CD14-positive monocyte (primary cell): ENCODE results near the gene ZNF367. TPM values are rescaled to one million over a fixed set of nuclear protein-coding genes. Genes with fewer than 3 reads are reported as not detected.

Experiments used
- DNase-seq, 3 donors: peaks; one replicate each; pipeline ENCODE4 v3.0.0-alpha.2; 2011 to 2022
- H2AFZ ChIP-seq: 2 replicates; pipeline ENCODE4 v1.6.0; 2012; ENCODE audit warnings: mild to moderate bottlenecking, low read depth, low read length, inconsistent platforms; ENCODE audit not compliant: insufficient read depth, poor library complexity, severe bottlenecking
- H3K27ac ChIP-seq, 2 donors: 1 replicate in 1 of 2; 2 replicates in 1 of 2; pipeline ENCODE4 v1.5.1; 2012 to 2013; ENCODE audit warnings: low read length in 2 of 2, control low read depth in 1 of 2, inconsistent platforms in 1 of 2, low read depth in 1 of 2, mild to moderate bottlenecking in 1 of 2
- H3K27me3 ChIP-seq, 2 donors: one replicate each; pipeline versions ENCODE4 v1.6.0 to v1.6.1; 2011 to 2013; ENCODE audit warnings: low read length in 2 of 2; ENCODE audit not compliant: control insufficient read depth in 2 of 2, insufficient read depth in 2 of 2
- H3K36me3 ChIP-seq, 2 donors: replicated peaks in 1 of 2; 1 replicate in 1 of 2; 2 replicates in 1 of 2; pipeline versions ENCODE4 v1.5.1 to v1.6.1; 2012 to 2013; ENCODE audit warnings: low read length in 2 of 2, control low read depth in 1 of 2, inconsistent platforms in 1 of 2, mild to moderate bottlenecking in 1 of 2; ENCODE audit not compliant: insufficient read depth in 2 of 2, control insufficient read depth in 1 of 2
- H3K4me1 ChIP-seq, 2 donors: 1 replicate in 1 of 2; 2 replicates in 1 of 2; pipeline versions ENCODE4 v1.5.1 to v1.6.1; 2012 to 2013; ENCODE audit warnings: low read length in 2 of 2, control low read depth in 1 of 2, inconsistent platforms in 1 of 2, mild to moderate bottlenecking in 1 of 2, moderate library complexity in 1 of 2; ENCODE audit not compliant: insufficient read depth in 2 of 2, control insufficient read depth in 1 of 2
- H3K4me2 ChIP-seq: replicated peaks from 2 replicates; pipeline ENCODE3; 2012; ENCODE audit warnings: low read length, moderate library complexity, mild to moderate bottlenecking; ENCODE audit not compliant: poor library complexity, severe bottlenecking; ENCODE audit errors: extremely low read depth
- H3K4me3 ChIP-seq, 3 experiments: fragments of 200-600 bp in 1 of 3; sonication (generic) in 1 of 3; replicated peaks in 1 of 3; 1 replicate in 2 of 3; 2 replicates in 1 of 3; pipeline ENCODE4 v1.5.1; 2011 to 2013; ENCODE audit warnings: low read length in 3 of 3, mild to moderate bottlenecking in 3 of 3, control low read depth in 2 of 3, low read depth in 2 of 3, inconsistent platforms in 1 of 3, moderate library complexity in 1 of 3
- H3K79me2 ChIP-seq: 2 replicates; pipeline ENCODE4 v1.6.0; 2012; ENCODE audit warnings: mild to moderate bottlenecking, control low read depth, inconsistent platforms, low read length, moderate library complexity; ENCODE audit not compliant: insufficient read depth
- H3K9ac ChIP-seq: 2 replicates; pipeline ENCODE4 v1.6.0; 2017; ENCODE audit warnings: low read length, mild to moderate bottlenecking; ENCODE audit not compliant: insufficient read depth, poor library complexity, severe bottlenecking
- H3K9me3 ChIP-seq, 2 donors: replicated peaks in 1 of 2; 1 replicate in 1 of 2; 2 replicates in 1 of 2; pipeline versions ENCODE4 v1.5.1 to v1.6.1; 2012 to 2013; ENCODE audit warnings: low read length in 2 of 2, control low read depth in 1 of 2; ENCODE audit not compliant: control insufficient read depth in 1 of 2, insufficient read depth in 1 of 2
- H4K20me1 ChIP-seq: 2 replicates; pipeline ENCODE4 v1.6.0; 2012; ENCODE audit warnings: mild to moderate bottlenecking, low read length, control low read depth, moderate library complexity; ENCODE audit not compliant: insufficient read depth
- H3K27ac Mint-ChIP-seq, 7 donors: one replicate each; pipeline ENCODE4 v1.8.0; 2020; ENCODE audit warnings: mild to moderate bottlenecking in 7 of 7, mixed read lengths in 7 of 7, moderate library complexity in 6 of 7, inconsistent platforms in 2 of 7
- H3K27me3 Mint-ChIP-seq, 3 donors: one replicate each; pipeline ENCODE4 v1.8.0; 2021 to 2022; ENCODE audit warnings: low read depth in 3 of 3, mild to moderate bottlenecking in 3 of 3, mixed read lengths in 3 of 3, moderate library complexity in 3 of 3, inconsistent platforms in 1 of 3
- H3K36me3 Mint-ChIP-seq, 2 donors: one replicate each; pipeline ENCODE4 v1.8.0; 2020; ENCODE audit warnings: mixed read lengths in 2 of 2, inconsistent platforms in 1 of 2, mild to moderate bottlenecking in 1 of 2
- H3K4me1 Mint-ChIP-seq: one replicate; pipeline ENCODE4 v1.8.0; 2020; ENCODE audit warnings: mild to moderate bottlenecking, mixed read lengths
- H3K4me3 Mint-ChIP-seq, 2 donors: one replicate each; pipeline ENCODE4 v1.8.0; 2020; ENCODE audit warnings: mild to moderate bottlenecking in 2 of 2, mixed read lengths in 2 of 2, moderate library complexity in 1 of 2
- H3K9me3 Mint-ChIP-seq, 7 donors: one replicate each; pipeline ENCODE4 v1.8.0; 2020 to 2022; ENCODE audit warnings: mixed read lengths in 7 of 7, mild to moderate bottlenecking in 6 of 7, moderate library complexity in 6 of 7, inconsistent platforms in 2 of 7
- WGBS: methylation state at CpG from one replicate; pipeline ENCODE4 v1.1.5; 2013; ENCODE audit warnings: missing lambda C conversion rate; ENCODE audit not compliant: insufficient coverage; 5-methylcytosine and 5-hydroxymethylcytosine counted together
- intact Hi-C, 2 donors: fragments of 100-400 bp; cut with micrococcal nuclease; formaldehyde crosslinking; loops; one replicate each; pipeline versions ENCODE4 v1.15.0 to v1.15.1; 2023
- polyA plus RNA-seq, 3 donors: library from polyadenylated mRNA; depleted of rRNA in 1 of 3; unstranded in 2 of 3; stranded (reverse) in 1 of 3; fragments of 300-500 nt in 2 of 3; fragments of >200 nt in 1 of 3; fragmentation: Illumina TruSeq in 2 of 3; gene quantifications; 1 replicate in 2 of 3; 2 replicates in 1 of 3; pipeline ENCODE4 v1.2.3, GENCODE V29; 2012 to 2021
- TF ChIP-seq, protein P1 (sequence below): fragments of 200-600 bp; IDR thresholded peaks from one replicate; pipeline ENCODE4 v1.8.0; 2022; ENCODE audit warnings: antibody characterized with exemption, mild to moderate bottlenecking

The ZNF367 gene
- polyA plus RNA-seq, 3 donors = 0.08 to 0.21 TPM; not detected in 1

- Histone ChIP-seq H3K79me2 (no peaks in the 10 kb centered on the region), H2AFZ (no peak overlapping the region), H3K27ac (no peak overlapping the region), H3K36me3 (no peaks in the 10 kb centered on the region), H3K4me2 (no peak overlapping the region), H4K20me1 (no peaks in the 10 kb centered on the region), H3K4me3 (no peak overlapping the region), H3K27me3 (no peaks in the 10 kb centered on the region), H3K9ac (no peak overlapping the region), H3K4me1 (no peaks in the 10 kb centered on the region), H3K9me3 (no peaks in the 10 kb centered on the region)
- Mint-ChIP-seq H3K4me1 (no peaks in the 10 kb centered on the region), H3K27ac (no peak overlapping the region), H3K27me3 (peaks cover 2 to 9% (median 2%) of the 10 kb centered on the region in 3 donors), H3K36me3 (no peaks in the 10 kb centered on the region), H3K4me3 (no peak overlapping the region), H3K9me3 (no peaks in the 10 kb centered on the region)
- no CpG with 5 or more reads among the region's 5 CpGs for WGBS
- intact Hi-C loops = no loop called here
- TF ChIP-seq, protein P1, sequence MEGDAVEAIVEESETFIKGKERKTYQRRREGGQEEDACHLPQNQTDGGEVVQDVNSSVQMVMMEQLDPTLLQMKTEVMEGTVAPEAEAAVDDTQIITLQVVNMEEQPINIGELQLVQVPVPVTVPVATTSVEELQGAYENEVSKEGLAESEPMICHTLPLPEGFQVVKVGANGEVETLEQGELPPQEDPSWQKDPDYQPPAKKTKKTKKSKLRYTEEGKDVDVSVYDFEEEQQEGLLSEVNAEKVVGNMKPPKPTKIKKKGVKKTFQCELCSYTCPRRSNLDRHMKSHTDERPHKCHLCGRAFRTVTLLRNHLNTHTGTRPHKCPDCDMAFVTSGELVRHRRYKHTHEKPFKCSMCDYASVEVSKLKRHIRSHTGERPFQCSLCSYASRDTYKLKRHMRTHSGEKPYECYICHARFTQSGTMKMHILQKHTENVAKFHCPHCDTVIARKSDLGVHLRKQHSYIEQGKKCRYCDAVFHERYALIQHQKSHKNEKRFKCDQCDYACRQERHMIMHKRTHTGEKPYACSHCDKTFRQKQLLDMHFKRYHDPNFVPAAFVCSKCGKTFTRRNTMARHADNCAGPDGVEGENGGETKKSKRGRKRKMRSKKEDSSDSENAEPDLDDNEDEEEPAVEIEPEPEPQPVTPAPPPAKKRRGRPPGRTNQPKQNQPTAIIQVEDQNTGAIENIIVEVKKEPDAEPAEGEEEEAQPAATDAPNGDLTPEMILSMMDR = no peak
- DNase-seq = no peak
Observed at GRCh38 chr9:96460470-96460869, 42.3 kb upstream of the ZNF367 start.

DNA sequence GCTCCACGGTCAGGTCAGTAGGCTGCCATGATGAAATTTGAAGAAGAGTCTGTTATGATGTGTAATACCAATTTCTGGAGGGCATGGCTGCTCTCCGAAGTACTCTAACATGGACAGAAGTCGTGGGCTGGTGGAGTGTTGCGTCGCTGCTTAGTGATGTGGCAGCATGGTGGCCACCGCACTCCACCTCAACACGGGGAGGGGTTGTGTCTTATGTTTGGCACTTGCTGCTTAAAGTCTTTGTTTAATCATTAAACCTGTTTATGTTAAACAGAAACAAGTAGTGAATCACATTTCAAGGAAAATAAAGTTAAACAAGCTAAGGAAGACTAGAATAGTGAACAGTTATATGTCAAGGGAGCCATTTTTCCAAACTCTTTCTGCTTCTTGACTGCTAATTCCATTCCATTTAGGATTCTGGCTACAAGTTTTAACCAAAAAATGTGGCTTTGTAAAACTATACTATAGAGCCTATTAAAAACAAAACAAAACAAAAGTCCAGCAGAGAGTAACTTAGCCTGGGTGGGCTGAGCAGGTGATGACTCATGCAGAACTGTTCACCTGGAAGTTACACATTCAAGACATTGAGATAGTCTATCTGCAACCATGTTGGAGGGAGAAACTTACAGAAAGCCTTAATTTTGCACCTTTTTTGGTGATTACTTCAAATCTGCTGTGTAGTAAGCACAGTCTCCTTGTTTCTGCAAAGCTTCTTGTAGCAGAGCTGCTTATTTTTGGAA lies 41.3 kb upstream of the ZNF367 start:
- Histone ChIP-seq H3K4me1 (no peaks in the 10 kb centered on the region), H3K36me3 (no peaks in the 10 kb centered on the region), H3K4me2 (no peak overlapping the region), H3K27me3 (no peaks in the 10 kb centered on the region), H3K27ac (no peak overlapping the region), H3K9me3 (no peaks in the 10 kb centered on the region), H2AFZ (no peak overlapping the region), H3K4me3 (no peak overlapping the region), H4K20me1 (no peaks in the 10 kb centered on the region), H3K79me2 (no peaks in the 10 kb centered on the region), H3K9ac (no peak overlapping the region)
- Mint-ChIP-seq H3K9me3 (no peaks in the 10 kb centered on the region), H3K36me3 (no peaks in the 10 kb centered on the region), H3K4me1 (no peaks in the 10 kb centered on the region), H3K27me3 (peaks cover 0 to 8% (median 6%) of the 10 kb centered on the region in 3 donors), H3K27ac (no peak overlapping the region), H3K4me3 (no peak overlapping the region)
- intact Hi-C loops = no loop called here
- DNase-seq = no peak
- TF ChIP-seq, protein P1 = no peak
- 98% methylated on average over 5 of the region's 7 CpGs for WGBS
